Neural progenitor cell (in vitro differentiated cells): Measurements from ENCODE around the gene MMP1.

Experiments used
- CTCF ChIP-seq: fragments of 200-600 bp; sonication (generic); IDR thresholded peaks from 2 replicates; pipeline ENCODE4 v1.5.1; 2017; ENCODE audit warnings: antibody characterized with exemption, mild to moderate bottlenecking
- EZH2 ChIP-seq: fragments of 200-600 bp; sonication (generic); IDR thresholded peaks from 2 replicates; pipeline ENCODE4 v1.6.1; 2017; ENCODE audit warnings: antibody characterized with exemption, mild to moderate bottlenecking, moderate library complexity
- EZH2phosphoT487 ChIP-seq: fragments of 200-600 bp; sonication (generic); IDR thresholded peaks from 2 replicates; pipeline ENCODE4 v1.6.1; 2017; ENCODE audit warnings: antibody characterized with exemption

GRCh38 chr11:102840018-102840417, 42.1 kb upstream of the MMP1 start:
- TF ChIP-seq CTCF (no peak), EZH2 (no peak), EZH2phosphoT487 (no peak)
